Testis (tissue), 3 donors: ENCODE measurements around the gene FGF12. TPM values are rescaled to one million over a fixed set of nuclear protein-coding genes. Genes with fewer than 3 reads are reported as not detected.

Experiments
- DNase-seq: peaks from one replicate; pipeline ENCODE4 v3.0.0-alpha.2; 2019
- H3K27ac ChIP-seq, 2 donors: fragments of 200-600 bp; sonication (generic); one replicate each; pipeline ENCODE4 v1.5.1; 2019
- H3K27me3 ChIP-seq: fragments of 200-600 bp; sonication (generic); one replicate; pipeline ENCODE4 v1.5.1; 2019
- H3K36me3 ChIP-seq: fragments of 200-600 bp; sonication (generic); one replicate; pipeline ENCODE4 v1.5.1; 2017; ENCODE audit warnings: low read depth; ENCODE audit errors: missing control alignments
- H3K4me1 ChIP-seq: fragments of 200-600 bp; sonication (generic); one replicate; pipeline ENCODE4 v1.5.1; 2019
- H3K4me3 ChIP-seq, 2 donors: fragments of 200-600 bp; sonication (generic); one replicate each; pipeline ENCODE4 v1.5.1; 2017 to 2019
- H3K9me3 ChIP-seq: fragments of 200-600 bp; sonication (generic); one replicate; pipeline ENCODE4 v1.5.1; 2017
- CTCF ChIP-seq, 3 experiments: fragments of 450-650 bp in 2 of 3; fragments of 200-600 bp in 1 of 3; sonication (generic) in 1 of 3; IDR thresholded peaks; one replicate each; pipeline ENCODE4 v1.5.1; 2016 to 2019; ENCODE audit warnings: antibody characterized with exemption in 3 of 3, mild to moderate bottlenecking in 2 of 3, moderate library complexity in 1 of 3
- POLR2A ChIP-seq: fragments of 450-650 bp; IDR thresholded peaks from one replicate; pipeline ENCODE4 v1.6.1; 2017; ENCODE audit warnings: antibody characterized with exemption, mild to moderate bottlenecking, moderate library complexity
- WGBS, 2 donors: methylation state at CpG; one replicate each; pipeline ENCODE4 v1.1.5; 2018; 5-methylcytosine and 5-hydroxymethylcytosine counted together
- intact Hi-C: fragments of 100-400 bp; cut with DNase I; formaldehyde crosslinking; loops from one replicate; pipeline ENCODE4 v1.15.1; 2023; ENCODE audit warnings: low total_unique reads
- polyA plus RNA-seq: library from polyadenylated mRNA; stranded (reverse); fragments of 350-450 nt; fragmentation: Illumina TruSeq; extraction: RNeasy Lipid Tissue Mini Kit (QIAGEN cat#74804); gene quantifications from one replicate; pipeline ENCODE4 v1.2.3, GENCODE V29; 2014; ENCODE audit warnings: low read depth, low replicate concordance; ENCODE audit not compliant: insufficient read depth
- total RNA-seq, 2 donors: library from RNA; depleted of rRNA; stranded (reverse); fragments of >200 nt; gene quantifications; one replicate each; pipeline ENCODE4 v1.2.3, GENCODE V29; 2016

The FGF12 gene
- total and polyA plus RNA-seq, 3 donors from 2014 or later: 2.3 to 3.3 (median 3.0) TPM

- no peak for DNase-seq
- WGBS, 2 donors: 71 to 90% methylated on average over 4 to 5 of the region's 5 CpGs
- intact Hi-C loops: no loop called here
- H3K27me3 ChIP-seq: no peaks in the 10 kb centered on the region
- H3K9me3 ChIP-seq: no peaks in the 10 kb centered on the region
- no peak for TF ChIP-seq POLR2A
- TF ChIP-seq CTCF (IDR thresholded peaks at IDR 0.05): no peak
- H3K36me3 ChIP-seq: no peaks in the 10 kb centered on the region
- no peak overlapping the region for H3K27ac ChIP-seq
- H3K4me3 ChIP-seq: no peak overlapping the region
- no peaks in the 10 kb centered on the region for H3K4me1 ChIP-seq
Observed at GRCh38 chr3:192367616-192368015, 359.7 kb downstream of the FGF12 start.

GRCh38 chr3:192366916-192367315 is 360.4 kb downstream of the FGF12 start:
- Histone ChIP-seq H3K36me3 (no peaks in the 10 kb centered on the region), H3K4me1 (no peaks in the 10 kb centered on the region), H3K27ac (no peak overlapping the region), H3K4me3 (no peak overlapping the region), H3K27me3 (no peaks in the 10 kb centered on the region), H3K9me3 (no peaks in the 10 kb centered on the region)
- TF ChIP-seq CTCF (IDR thresholded peaks at IDR 0.05): no peak
- no peak for TF ChIP-seq POLR2A
- WGBS, 2 donors: 62 to 65% methylated on average over 6 of the region's 6 CpGs
- intact Hi-C loops: no loop called here
- DNase-seq: no peak

GRCh38 chr3:192365571-192365970 is 361.8 kb downstream of the FGF12 start:
- no peaks in the 10 kb centered on the region for H3K27me3 ChIP-seq
- H3K4me3 ChIP-seq: no peak overlapping the region
- no peak overlapping the region for H3K27ac ChIP-seq
- H3K4me1 ChIP-seq: no peaks in the 10 kb centered on the region
- no peak for TF ChIP-seq CTCF (IDR thresholded peaks at IDR 0.05)
- TF ChIP-seq POLR2A: no peak
- DNase-seq: no peak
- H3K9me3 ChIP-seq: no peaks in the 10 kb centered on the region
- 74 to 77% methylated on average over 7 of the region's 7 CpGs for WGBS, 2 donors
- intact Hi-C loops: no loop called here
- no peaks in the 10 kb centered on the region for H3K36me3 ChIP-seq

- no peaks in the 10 kb centered on the region for H3K9me3 ChIP-seq
- no peak overlapping the region for H3K27ac ChIP-seq
- H3K4me3 ChIP-seq: no peak overlapping the region
- DNase-seq: no peak
- TF ChIP-seq CTCF (IDR thresholded peaks at IDR 0.05) (no peak), POLR2A (no peak)
- WGBS, 2 donors: 64 to 80% methylated on average over 1 of the region's 1 CpG
- H3K4me1 ChIP-seq: no peaks in the 10 kb centered on the region
- intact Hi-C loops: no loop called here
- H3K36me3 ChIP-seq: no peaks in the 10 kb centered on the region
- no peaks in the 10 kb centered on the region for H3K27me3 ChIP-seq
Observed at GRCh38 chr3:192364316-192364715, 363.0 kb downstream of the FGF12 start.

GRCh38 chr3:192354687-192355086 is 372.7 kb downstream of the FGF12 start:
- no peaks in the 10 kb centered on the region for H3K36me3 ChIP-seq
- WGBS, 2 donors: 78 to 80% methylated on average over 7 of the region's 7 CpGs
- no peak for DNase-seq
- H3K9me3 ChIP-seq: no peaks in the 10 kb centered on the region
- no peak overlapping the region for H3K4me3 ChIP-seq
- intact Hi-C loops: no loop called here
- H3K27me3 ChIP-seq: no peaks in the 10 kb centered on the region
- no peak overlapping the region for H3K27ac ChIP-seq
- H3K4me1 ChIP-seq: no peaks in the 10 kb centered on the region
- TF ChIP-seq CTCF (IDR thresholded peaks at IDR 0.05) (no peak), POLR2A (no peak)
